Uterus (tissue), 2 donors: ENCODE data around the gene SEC61A1.

Source experiments
- POLR2A ChIP-seq, 2 donors: fragments of 450-650 bp; IDR thresholded peaks; one replicate each; pipeline ENCODE4 v1.6.1; 2016; ENCODE audit warnings: antibody characterized with exemption in 2 of 2, mild to moderate bottlenecking in 1 of 2, moderate library complexity in 1 of 2
- TF ChIP-seq, protein P1 (sequence below), 4 experiments: fragments of 200-600 bp in 2 of 4; fragments of 450-650 bp in 2 of 4; sonication (generic) in 2 of 4; IDR thresholded peaks; one replicate each; pipeline ENCODE4 v1.5.1; 2016 to 2019; ENCODE audit warnings: antibody characterized with exemption in 4 of 4, mild to moderate bottlenecking in 2 of 4, moderate library complexity in 1 of 4

DNA sequence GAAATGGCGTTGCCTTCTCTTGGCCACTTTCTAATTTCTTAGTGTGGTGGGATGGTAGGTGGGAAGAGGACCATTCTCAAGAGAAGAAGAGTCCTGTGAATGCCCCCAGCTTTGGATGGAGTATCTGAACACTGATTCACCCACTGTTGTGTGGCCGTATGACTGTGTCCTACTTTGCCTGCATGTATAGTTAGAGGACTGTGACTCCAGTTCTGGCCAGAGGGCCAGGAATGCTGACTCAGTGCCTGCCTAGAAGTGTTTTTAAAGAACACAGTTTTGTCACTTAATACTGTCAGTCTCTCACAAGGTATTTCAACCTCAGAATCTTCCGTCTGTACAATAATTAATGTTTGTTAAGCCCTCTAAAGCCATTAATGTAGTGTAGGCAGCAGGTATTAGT is 2.1 kb downstream of the SEC61A1 start:
- TF ChIP-seq, protein P1, sequence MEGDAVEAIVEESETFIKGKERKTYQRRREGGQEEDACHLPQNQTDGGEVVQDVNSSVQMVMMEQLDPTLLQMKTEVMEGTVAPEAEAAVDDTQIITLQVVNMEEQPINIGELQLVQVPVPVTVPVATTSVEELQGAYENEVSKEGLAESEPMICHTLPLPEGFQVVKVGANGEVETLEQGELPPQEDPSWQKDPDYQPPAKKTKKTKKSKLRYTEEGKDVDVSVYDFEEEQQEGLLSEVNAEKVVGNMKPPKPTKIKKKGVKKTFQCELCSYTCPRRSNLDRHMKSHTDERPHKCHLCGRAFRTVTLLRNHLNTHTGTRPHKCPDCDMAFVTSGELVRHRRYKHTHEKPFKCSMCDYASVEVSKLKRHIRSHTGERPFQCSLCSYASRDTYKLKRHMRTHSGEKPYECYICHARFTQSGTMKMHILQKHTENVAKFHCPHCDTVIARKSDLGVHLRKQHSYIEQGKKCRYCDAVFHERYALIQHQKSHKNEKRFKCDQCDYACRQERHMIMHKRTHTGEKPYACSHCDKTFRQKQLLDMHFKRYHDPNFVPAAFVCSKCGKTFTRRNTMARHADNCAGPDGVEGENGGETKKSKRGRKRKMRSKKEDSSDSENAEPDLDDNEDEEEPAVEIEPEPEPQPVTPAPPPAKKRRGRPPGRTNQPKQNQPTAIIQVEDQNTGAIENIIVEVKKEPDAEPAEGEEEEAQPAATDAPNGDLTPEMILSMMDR (IDR thresholded peaks at IDR 0.05): no peak
- no peak for TF ChIP-seq POLR2A (IDR thresholded peaks at IDR 0.05)
